NAMALWA (cell line): ENCODE data around the gene ACTN1.

Experiments
- DNase-seq: peaks from one replicate; pipeline ENCODE4 v3.0.0-alpha.2; 2015; ENCODE audit warnings: low spot score

The ACTN1 gene

GRCh38 chr14:68969278-68970033 is 9.6 kb downstream of the ACTN1 start:
- DNase-seq: no peak

GRCh38 chr14:68968721-68969120 is 10.4 kb downstream of the ACTN1 start:
- DNase-seq: no peak

- no peak for DNase-seq
Observed at GRCh38 chr14:68968051-68968450, 11.1 kb downstream of the ACTN1 start.

GRCh38 chr14:68967459-68967940 is 11.6 kb downstream of the ACTN1 start:
- no peak for DNase-seq

DNA sequence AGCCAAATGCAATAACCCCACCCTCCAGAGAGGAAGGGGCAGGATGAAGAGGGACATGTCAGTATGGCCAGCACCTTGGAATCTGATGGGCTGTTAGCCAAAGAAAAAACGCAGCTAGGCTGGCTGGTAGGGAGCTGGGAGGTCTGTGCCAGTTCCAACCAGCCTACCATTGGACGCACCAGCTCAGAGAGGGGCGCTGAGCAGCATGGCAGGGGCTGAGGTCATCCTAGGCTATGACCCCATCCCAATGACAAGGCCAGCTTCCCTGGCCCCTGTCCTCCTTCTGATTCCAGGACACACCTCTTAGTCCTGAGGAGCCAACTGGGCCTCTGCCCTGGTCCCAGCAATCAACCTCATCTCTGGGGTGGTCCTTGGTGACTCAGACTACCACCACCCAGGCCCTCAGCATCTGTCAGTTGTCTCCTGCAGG is 12.2 kb downstream of the ACTN1 start:
- DNase-seq: no peak

DNA sequence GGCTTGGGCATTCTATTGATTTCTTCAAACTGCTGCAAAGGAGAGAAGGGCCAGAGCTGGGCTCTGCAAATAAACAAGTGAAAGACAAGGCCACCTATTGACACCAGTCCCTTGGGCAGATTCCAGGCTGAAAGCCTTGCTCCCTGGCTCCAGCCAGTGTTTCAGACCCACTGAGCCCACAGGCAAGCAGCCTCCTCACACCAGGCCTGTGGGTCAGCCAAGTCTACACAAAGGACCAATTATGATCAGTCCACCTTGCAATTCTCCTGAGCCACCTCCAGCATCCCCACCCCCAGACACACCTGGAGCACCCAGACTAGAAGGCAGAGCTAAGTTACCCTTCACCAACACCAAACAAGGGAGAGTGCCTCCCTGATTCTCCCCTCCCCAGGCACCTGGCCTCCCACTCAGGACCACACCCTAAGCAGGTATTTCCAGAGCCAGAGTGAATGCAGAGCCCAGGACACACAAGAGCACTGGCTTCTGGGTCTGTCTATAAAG is 13.8 kb downstream of the ACTN1 start:
- no peak for DNase-seq

DNA sequence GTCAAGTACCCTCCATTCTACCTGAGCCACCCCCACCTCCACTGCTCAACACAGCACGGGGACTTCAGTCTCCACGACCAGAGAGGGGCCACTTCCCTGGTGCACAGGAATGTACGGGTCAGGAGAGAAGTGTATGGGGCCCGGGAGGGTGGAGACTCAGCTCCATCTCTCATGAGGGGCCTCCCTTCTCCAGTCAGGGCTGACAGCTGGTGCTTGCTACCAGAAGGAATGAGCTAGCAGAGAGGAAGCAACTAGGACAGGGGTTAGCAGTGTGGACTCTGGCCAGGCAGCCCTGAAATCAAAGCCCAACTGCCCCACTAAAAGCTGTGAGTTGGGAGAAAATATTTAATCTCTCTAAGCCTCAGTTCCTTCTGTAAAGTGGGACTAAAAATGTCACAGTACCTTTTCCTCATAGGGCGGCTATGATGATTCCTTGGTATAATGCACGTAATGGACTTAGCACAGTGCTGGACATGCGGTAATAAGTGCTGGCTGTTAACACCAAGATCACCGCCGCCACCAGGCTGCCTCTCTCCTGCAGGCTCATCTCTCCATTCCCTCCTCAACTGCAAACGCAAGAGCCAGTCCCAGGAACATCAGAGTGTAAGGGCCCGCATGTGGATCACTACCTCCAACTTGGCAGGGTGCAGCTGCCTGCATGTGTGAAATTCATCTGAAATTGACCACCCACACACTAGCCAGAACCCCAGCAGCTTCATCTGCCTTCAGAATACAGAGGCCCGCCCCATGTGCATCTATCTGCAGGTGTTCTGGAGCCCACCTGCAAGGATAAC is 14.6 kb downstream of the ACTN1 start:
- DNase-seq: no peak

DNA sequence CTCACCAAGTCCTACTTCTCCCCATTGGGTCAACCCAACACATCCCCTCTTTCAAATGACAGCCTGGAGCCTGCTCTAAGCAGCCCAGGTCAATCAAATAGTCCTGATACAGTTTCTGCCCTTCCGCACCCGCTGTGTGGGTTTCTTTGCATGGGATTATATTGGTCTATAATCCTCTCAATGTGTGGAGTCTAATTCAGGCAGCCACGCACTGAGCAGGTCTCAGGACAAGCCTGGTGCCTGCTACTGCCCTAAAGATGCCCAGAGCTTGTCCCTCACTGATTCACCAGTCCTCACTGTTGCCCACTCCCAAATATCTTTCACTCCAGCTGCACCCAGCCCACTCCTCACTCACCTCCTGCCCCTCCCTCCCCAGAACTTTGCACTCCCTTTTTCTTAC is 16.4 kb downstream of the ACTN1 start:
- no peak for DNase-seq

DNA sequence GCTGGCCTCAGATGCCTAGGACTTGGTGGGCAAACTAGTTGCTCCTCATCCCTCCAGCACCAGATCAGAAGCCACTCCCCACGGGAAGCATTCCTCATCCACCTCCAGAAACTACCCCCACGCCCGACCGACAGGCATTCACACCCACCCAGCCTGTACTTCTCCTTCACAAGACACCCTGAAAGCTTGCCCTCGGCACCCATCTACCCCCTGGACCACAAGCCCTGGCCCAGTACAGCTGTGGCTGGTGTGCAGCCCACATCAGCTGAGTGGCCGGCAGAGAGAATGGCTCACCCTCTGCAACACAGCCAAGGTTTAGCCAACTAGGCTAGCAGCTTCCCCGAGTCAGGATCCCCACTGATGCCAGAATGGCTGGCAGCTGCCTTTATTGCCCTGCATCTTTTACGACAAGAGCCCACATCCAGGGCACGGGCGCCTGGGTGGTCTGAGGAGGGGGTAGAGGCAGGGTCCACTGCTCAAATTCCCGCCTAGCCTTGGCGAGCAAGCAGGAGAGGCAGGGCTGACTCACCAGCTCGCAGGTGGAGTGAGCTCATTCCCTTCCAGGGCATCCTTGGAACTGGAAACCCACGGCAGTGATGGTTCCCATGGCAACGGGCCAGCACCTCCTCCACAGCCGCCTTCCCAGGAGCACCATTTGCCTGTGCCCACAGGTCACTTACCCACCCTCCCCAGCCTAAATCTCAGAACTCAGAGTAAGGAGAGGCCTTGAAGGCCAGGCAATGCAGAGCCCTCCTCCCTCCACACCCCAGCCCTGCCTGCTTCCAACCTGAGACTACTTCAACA is 17.1 kb downstream of the ACTN1 start:
- DNase-seq: no peak

GRCh38 chr14:68961361-68961760 is 17.7 kb downstream of the ACTN1 start:
- DNase-seq: no peak

GRCh38 chr14:68960123-68960522 is 19.0 kb downstream of the ACTN1 start:
- DNase-seq: no peak

GRCh38 chr14:68959035-68959434 is 20.1 kb downstream of the ACTN1 start:
- no peak for DNase-seq

DNA sequence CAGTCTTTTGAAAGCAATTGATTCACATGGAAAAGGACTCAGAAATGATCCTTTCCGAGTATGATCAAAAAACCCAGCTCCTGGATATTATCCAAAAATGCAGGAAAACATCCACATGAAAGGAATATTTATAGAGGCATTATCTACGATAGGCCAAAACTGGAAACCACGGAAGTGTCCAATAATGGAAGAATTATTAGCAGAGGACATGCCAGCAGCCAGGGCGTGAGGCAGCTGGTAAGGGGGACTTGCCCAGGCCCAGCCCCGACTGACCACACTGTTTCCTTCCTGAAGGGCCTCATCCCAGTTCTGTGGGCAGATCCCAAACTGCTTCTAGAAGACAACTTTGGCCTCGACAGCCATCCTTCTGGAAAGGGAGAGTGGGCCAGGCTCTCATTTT is 20.5 kb downstream of the ACTN1 start:
- no peak for DNase-seq

GRCh38 chr14:68957775-68958174 is 21.3 kb downstream of the ACTN1 start:
- DNase-seq: no peak

DNA sequence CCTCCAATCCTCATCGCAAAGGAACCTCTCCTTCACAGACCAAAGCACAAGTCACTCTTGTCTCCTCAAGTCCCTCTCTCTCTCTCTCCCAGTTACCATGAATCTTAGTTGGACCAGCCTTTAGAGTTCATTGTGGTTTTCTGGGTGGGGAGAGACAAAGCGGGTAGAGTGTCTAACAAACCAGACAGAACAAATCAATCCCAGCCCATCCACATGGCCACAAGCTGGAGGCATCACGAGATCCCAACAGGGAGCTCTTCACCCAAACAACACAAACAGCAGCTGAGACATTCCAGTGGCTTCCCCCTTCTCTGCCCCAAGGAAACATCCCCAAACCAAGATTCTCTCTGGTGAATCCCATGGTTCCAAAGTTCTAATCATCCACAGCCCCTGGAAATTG is 22.4 kb downstream of the ACTN1 start:
- DNase-seq: no peak

- no peak for DNase-seq
Observed at GRCh38 chr14:68955851-68956179, 23.3 kb downstream of the ACTN1 start.

GRCh38 chr14:68955164-68955850 is 23.8 kb downstream of the ACTN1 start:
- no peak for DNase-seq

- DNase-seq: no peak
Observed at GRCh38 chr14:68953196-68953555, 25.9 kb downstream of the ACTN1 start.

DNA sequence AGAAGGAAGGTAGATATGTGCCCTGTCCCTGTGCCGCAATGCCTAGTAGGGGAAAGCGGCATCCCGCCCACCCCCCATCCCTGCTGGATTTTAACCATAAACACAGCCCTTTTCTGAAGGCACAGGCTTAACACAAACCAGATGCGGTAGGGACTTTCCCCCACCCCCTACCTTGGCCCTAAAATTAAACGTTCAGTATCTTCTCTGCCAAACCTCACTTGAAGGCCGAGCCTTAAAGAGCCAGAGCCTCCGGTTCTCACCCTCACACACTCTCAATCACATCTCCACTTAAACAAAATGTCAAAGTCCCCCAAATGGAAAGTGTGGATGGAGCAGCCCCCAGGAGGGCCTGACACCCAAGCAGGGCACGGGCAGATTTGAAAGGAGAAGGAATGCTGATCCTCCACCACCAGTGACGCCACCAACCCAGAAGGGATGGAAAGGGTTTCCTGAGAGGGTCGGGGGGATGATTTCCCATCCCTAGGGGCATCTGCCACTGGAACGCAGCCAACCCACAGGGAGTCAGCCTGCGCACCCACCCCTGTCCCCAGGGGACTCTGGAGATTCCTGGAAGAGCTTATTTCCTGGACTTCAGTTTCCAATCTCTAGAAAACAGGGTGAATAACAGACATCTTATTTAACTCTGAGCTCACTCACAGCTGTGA is 26.4 kb downstream of the ACTN1 start:
- no peak for DNase-seq

- no peak for DNase-seq
Observed at GRCh38 chr14:68951800-68952530, 27.1 kb downstream of the ACTN1 start.
